OCI-LY7 (cell line): Measurements from ENCODE around the gene DUSP7.

ENCODE experiments used
- EZH2phosphoT487 ChIP-seq: fragments of 200-600 bp; sonication (generic); IDR thresholded peaks from 2 replicates; pipeline ENCODE4 v1.6.1; 2018; ENCODE audit warnings: low read depth, borderline replicate concordance, mild to moderate bottlenecking, mixed run types, antibody characterized with exemption, low read length, moderate library complexity, mixed read lengths
- TF ChIP-seq, protein P1 (sequence below): fragments of 200-600 bp; sonication (generic); conservative IDR thresholded peaks from 2 replicates; pipeline ENCODE4 v1.5.1; 2014; ENCODE audit warnings: mild to moderate bottlenecking, antibody characterized with exemption, low read length, moderate library complexity, mixed read lengths

DNA sequence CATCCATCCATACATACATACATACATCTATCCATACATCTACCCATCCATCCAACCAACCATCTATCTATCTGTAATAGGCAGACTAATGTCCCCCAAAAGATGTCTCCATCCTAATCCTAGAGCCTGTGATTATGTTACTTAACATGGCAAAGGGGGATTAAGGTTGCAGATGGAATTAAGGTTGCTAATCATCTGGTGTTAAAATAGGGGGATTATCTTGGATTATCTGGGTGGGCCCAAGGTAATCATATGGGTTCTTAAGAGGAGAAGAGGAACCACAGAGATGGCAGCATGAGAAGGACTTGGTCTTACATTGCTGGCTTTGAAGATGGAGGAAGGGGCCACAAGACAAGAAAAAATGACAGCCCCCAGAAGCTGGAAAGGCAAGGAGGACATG lies 45.9 kb downstream of the DUSP7 start:
- TF ChIP-seq, protein P1, sequence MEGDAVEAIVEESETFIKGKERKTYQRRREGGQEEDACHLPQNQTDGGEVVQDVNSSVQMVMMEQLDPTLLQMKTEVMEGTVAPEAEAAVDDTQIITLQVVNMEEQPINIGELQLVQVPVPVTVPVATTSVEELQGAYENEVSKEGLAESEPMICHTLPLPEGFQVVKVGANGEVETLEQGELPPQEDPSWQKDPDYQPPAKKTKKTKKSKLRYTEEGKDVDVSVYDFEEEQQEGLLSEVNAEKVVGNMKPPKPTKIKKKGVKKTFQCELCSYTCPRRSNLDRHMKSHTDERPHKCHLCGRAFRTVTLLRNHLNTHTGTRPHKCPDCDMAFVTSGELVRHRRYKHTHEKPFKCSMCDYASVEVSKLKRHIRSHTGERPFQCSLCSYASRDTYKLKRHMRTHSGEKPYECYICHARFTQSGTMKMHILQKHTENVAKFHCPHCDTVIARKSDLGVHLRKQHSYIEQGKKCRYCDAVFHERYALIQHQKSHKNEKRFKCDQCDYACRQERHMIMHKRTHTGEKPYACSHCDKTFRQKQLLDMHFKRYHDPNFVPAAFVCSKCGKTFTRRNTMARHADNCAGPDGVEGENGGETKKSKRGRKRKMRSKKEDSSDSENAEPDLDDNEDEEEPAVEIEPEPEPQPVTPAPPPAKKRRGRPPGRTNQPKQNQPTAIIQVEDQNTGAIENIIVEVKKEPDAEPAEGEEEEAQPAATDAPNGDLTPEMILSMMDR, result no peak
- no peak for TF ChIP-seq EZH2phosphoT487
